HG03159 (cell line): Measurements from ENCODE around the gene COPE.
"Not testable (repeated sequence)": the region's sequence is repeated elsewhere in the genome, so short reads cannot be mapped to it uniquely, and the experiment has no call there.

ENCODE experiments used
- ATAC-seq: cut with Tn5 transposase; IDR thresholded peaks from one replicate; pipeline ENCODE4 v1.9.1; 2021; ENCODE audit warnings: mild to moderate bottlenecking, moderate library complexity; ENCODE audit not compliant: unreplicated experiment

COPE gene

DNA sequence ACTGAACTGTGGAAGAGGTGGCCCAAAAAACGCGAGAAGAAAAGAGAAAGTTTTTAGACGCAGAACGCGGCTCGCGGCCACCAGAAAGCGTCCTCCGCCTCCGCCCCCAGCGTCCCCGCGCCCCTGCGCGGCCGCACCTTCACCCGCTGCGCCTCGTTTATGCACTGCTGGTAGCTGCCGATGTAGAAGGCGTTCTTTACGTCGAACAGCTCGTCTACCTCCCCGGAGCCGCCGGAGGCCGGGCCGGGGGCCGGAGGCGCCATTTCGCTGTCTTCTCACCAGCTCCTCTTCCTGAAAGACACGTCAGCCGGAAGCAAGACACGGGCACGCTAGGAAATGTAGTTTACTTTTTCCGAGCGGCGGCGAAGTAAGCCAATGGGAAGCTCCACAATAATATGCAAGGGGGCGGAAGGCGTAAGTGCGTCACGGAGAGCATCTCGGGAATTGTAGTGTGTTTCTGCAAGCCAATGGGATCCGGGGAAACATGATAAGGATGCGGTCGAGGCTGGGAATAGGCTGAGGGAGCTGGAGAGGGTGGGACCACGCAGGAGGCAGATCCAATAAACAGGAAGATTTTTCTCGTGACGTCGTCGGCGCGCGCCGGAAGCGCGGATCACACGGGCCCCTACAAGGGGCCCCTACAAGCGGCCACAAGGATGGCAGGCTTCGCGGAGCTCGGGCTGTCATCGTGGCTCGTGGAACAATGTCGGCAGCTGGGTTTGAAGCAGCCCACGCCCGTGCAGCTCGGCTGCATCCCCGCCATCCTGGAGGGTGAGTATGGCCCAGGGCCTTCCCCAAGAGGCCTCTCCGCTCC, at the start of gene COPE, which contains the start of gene DDX49:
TSS of gene COPE (minus strand) at position 302 of the 814 bp plus-strand sequence. CDS start at position 263, 39 bp downstream.
TSS of gene DDX49 (plus strand) at position 630 of the 814 bp plus-strand sequence. CDS start at position 657, 27 bp downstream.
- ATAC-seq: peak; percentile 89

DNA sequence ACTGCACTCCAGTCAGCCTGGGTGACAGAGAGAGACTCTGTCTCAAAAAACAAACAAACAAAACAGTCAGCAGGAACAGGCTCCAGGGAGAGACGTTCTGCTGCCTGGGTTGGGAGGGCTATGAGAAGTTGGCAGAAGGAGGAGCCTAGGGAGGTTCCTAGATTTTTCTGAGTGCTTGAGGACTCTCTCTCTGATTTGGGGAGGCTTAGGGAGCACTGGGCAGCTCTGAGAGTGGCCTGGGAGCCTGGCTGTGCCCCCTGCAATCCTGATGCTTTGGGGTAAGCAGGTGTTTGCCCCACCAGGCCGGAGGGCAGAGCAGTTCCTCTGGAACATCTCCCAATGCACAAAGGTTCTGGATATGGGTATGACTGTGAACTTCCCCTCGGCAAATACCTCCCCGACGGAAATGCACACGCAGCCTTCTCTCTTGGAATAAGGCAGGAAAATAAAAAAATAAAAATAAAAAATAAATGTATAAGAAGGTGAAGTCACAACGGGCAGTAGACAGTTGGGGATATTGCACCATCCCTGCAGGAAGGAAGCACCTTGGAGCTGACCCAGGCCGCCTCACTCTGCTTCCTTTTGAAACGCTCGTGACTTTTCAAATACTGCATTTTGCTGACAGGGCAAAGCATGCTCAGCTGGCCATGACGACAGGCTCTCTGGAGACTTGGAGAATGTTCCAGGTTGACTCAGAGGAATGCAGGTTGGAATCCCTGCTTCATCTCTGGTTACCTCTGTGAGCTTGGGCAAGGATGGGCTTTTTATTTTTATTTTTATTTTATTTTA, 48.4 kb upstream of the COPE start:
- ATAC-seq: no peak

DNA sequence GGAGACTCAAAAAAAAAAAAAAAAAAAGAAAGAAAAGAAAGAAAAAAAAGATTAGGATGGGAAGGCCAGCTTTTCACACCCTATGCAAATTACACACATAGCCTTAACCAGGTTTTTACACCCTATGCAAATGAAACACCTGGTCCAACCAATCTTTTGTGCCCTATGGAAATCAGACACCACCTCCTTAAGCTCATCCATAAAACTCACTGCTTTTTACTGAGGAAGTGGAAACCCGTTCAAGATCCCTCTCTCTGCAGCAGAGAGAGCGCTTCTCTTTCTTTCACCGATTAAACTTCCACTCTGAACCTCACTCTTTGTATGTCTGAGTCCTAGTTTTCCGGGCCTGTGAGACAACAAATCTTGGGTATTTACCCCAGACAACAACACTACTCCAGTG, 47.1 kb upstream of the COPE start:
- ATAC-seq: no peak

DNA sequence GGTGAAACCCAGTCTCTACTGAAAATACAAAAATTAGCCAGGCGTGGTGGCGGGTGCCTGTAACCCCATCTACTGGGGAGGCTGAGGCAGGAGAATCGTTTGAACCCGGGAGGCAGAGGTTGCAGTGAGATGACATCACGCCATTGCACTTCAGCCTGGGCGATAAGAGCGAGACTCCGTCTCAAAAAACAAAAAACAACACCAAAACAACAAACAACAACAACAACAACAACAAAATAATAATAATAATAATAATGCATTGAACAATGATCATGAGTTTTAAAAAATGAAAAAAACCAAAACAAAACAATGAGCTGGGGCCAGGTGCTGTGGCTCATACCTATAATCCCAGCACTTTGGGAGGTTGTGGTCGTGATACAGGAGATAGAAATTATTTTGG, 44.9 kb upstream of the COPE start:
- ATAC-seq: no peak

DNA sequence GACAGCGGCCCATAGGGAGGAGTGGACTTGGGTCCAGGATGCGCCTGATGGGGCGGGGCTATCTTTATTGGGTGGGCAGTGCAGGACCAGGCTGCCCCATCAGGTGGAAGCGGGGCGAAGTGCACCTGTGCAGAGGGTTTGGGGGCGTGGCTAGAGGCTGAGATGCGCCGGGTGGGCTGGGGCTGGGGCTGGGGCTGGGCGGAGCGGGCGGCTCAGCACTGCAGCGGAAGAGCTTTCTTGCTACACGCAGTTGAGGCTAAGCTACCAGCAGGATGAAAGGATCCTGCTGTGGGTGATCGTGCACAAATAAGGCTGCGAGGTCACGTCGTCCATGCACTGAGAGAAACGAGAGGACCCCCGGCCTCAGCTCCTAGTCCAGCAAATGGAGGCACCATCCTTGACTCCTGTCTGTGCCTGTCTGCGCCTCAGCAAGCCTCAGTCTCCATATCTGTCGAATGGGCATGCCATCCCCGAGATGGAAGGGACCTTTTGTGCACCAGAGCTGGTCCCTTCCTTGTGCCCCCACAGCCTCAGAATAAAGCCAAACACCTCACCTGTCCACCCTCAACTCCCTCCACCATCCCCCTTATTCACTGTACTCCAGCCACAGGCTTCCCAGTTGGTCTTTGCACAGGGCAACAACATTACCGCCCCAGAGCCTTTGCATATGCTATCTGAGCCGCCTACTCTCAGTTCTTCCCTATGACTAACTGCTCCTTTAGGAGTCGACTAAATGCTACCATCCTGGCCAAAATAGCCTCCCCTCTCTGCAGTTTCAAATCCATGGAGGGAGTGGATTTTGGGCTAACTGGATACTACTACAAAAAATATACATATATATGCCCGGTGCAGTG, 42.8 kb upstream of the COPE start:
- no peak for ATAC-seq

DNA sequence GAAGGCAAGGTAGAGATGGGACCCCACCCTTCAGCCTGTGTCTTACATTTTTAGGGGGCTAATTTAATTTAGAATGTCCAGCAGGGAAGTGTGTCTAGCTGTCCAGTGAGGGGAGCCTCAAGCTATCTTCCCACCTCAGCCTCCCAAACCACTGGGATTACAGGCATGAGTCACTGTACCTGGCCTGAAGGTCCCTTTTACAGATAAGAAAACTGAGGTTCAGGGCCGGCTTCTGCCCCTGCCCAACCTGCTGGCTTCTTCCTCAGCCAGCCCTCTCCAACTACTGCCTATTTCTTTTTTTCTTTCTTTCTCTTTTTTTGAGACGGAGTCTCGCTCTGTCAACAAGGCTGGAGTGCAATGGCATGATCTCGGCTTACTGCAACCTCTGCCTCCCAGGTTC, 41.2 kb upstream of the COPE start:
- ATAC-seq: no peak

DNA sequence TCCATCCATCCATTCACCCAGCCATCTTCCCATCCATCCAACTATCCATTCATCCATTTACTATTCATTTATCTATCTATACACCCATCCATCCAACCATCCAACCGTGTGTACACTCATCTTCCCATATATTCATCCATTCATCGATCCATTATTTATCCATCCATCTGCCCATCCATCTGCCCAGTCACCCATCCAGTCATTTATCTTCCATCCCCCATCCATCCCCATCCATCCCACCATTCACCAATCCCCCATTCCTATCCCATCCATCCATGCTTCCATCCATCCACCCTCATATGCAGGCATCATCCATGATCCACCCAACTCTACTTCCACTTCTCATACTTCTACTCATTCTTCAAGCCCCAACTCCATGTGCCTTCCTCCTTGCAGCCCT, 35.9 kb upstream of the COPE start:
- ATAC-seq: no peak

DNA sequence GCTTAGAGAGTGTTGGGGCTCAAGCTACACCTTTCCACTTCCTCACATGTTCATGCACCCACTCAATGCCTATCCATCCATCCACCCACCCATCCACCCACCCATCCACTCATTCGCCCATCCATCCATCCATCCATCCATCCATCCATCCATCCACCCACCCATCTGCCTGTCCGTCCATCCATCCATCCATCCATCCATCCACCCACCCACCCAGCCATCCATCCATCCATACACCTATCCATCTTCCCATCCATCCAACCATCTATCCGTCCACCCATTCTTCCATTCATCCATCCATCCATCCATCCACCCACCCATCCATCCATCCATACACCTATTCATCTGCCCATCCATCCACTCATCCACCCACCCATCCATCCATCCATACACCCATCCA, 34.9 kb upstream of the COPE start:
- ATAC-seq: no peak

DNA sequence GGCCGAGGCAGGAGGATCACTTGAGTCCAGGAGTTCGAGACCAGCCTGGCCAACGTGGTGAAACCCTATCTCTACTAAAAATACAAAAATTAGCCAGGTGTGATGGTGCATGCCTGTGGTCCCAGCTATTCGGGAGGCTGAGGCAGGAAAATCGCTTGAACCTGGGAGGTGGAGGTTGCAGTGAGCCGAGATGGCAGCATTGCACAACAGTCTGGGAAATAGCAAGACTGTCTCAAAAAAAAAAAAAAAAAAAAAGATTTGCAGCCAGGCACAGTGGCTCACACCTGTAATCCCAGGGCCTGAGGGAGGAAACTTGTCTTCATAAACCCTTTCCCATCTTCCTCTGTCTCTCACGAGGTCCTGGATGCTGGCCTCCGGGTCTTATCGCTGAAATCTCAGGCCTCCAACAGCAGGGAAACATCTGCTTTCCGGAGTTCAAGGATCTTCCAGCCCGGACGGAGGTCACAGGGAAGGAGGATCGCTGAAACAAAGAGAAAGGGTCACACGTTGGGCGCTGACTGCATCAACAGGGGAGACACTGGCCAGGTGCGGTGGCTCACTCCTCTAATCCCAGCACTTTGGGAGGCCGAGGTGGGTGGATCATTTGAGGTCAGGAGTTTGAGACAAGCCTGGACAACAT, 33.3 kb upstream of the COPE start:
- ATAC-seq: not testable (repeated sequence)

DNA sequence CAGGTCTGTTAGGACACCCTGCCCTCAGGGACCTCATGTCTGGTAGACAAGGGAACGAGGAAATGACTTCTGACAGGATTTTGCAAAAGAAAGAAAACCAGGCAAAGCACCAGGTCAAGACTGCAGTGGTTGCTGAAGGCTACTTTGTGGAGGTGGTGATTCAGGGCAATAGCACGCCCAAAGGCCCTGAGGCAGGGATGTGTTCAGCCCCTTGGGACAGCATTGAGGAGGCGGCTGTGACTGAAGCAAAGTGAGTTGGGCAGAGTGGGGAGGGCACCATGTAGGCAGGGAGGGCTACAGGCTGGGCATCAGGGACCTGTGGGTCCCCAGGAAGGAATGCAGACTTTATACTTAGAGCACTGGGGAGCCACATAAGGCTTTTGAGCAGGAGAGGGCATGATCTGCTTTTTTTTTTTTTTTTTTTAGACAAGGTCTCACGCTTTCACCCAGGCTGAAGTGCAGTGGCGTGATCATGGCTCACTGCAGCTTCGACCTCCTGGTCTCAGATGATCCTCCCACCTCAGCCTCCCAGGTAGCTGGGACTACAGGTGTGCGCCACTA, 32.6 kb upstream of the COPE start:
- no peak for ATAC-seq

DNA sequence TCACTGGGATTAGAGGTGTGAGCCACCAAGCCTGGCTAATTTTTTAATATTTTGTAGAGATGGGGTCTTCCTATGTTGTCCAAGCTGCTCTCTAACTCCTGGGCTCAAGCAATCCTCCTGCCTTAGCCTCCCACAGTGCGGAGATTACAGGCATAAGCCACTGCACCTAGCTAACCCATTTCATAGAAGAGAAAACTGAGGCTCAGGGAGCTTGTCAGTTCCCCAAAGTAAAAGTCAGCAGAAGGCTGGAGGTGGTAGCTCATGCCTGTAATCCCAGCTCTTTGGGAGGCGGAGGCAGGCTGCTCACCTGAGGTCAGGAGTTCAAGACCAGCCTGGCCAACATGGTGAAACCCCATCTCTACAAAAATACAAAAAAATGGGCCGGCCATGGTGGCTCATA, 30.7 kb upstream of the COPE start:
- ATAC-seq: no peak

DNA sequence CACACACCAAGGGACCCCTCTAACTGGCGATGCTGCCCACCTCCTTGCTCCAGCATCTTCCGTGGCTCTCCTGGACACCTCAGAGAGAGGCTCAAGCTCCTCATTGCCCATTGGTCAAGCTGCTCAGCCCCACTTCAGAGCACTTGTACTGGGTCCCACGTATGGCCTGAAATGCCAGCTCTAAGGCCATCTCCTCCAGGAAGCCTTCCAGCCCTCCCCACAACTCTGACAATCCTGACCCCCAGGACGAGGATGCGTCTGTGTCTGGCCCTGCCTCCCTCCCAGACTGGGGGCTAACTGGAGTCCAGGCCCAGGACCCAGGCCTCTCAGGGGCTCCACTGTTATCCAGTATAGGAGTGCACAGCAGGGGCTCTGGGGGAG, 29.8 kb upstream of the COPE start:
- no peak for ATAC-seq

DNA sequence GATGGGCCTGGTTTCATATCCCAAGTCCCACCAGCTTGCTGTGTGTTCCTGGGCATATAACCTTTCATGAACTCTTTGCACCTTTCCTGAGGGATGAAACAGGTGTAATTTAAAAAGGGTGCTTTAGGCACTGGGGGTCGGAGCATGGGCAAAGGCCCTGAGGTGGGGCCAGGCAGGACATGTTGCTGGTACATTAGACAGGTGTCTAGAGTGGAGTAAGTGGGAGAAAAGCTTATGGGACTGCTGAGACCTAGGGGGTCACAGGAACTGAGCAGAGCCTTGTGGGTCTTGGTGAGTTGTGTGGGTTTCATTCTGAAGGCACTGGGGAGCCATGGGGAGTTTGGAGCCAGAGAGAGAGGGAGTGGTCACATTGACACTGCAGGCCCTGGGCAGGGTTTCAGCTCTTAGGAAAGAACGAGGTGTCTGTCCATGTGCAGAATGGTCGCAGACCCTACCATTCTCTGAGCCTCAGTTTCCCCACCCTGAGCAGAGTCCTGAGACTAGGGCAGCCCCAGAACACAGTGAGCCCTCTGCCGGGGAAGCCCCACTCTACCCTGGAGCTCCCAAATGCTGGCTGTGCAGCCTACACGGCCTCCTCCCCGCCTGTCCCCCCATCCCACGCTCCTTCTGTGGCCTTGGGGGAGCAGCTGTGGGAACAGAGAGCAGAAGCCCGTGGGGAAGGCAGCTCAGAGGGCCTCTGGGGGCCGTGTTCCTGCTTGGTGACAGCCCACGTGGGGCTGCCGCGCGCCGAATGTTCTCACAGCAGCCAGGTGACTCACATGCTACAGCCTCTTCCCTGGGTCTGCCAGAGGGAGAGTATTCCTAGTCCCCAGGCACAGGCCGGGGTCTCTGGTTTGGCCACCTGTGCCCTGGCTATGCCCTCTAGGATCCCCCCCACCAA, 29.1 kb upstream of the COPE start:
- ATAC-seq: no peak

DNA sequence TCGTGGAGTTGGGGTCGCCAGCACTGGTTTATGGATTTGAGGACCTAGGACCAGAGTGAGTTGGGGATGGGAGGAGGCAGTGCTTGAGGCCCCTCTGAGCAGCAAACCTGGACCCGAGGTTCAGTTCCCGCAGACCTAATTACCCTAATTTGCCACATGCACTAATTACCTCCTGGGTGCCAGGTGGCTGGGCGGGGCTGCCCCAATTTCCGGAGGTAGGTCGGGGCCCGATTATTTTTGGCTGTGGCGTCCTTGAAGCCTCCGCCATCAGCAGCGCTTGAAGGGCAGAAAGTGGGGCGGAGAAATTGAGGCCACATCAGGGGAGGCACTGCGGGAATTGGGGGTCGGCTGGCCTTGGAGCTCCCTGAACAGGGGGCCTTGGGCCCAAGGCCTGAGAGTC, 27.7 kb upstream of the COPE start:
- ATAC-seq: no peak

DNA sequence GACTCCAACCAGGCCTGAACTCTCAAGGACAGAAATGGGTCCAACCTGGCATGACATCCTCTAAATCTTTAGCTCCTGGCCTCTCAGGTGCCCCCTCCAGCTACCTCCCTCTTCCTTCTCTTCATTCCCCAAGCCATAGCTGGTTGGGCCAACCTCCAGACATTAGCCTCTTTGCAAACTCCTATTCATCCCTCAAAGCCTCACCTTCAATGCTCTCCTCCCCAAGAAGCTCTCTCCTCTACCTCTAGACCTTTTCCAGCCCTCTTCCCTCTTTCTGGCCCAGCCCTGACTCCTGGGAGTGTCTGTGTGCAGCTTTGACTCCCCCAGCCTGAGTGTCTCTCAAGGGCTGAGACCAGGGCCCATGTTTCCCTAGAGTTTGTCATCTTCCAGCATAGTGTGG, 27.1 kb upstream of the COPE start:
- ATAC-seq: no peak

DNA sequence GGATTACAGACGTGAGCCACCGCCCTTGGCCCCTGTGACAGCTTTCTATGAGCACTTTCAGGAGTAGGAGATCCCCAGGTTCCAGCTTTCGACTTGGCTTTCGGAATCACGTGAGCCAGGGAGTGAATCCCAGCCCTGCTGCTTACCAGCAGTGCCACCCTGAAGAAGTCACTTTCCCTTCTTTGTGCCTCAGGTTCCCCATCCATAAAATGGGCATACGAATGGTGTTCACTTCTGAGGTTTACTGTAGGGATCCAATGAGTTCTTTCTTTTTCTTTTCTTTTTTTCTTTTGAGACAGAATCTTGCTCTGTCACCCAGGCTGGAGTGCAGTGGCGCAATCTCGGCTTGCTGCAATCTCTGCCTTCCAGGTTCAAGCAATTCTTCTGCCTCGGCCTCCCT, 26.1 kb upstream of the COPE start:
- ATAC-seq: no peak

DNA sequence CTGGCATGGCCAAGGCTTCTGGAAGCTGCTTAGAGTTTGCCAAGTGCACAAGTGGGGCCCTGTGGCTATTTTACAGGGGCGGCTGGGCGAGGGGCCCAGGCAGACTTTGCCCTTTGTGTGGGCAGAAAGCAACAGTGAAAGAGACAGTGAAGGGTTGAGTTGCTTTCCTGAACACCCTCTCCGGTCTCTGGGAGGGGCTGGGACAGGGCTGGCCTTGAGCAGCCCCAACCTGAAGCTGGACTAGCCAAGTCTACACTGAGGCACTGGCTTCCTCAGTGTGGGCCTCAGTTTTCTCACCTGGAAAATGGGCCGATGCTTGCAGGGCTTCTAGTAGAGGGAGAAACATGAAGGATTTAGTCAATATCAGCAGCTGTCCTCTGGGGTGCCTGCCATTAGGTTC, 24.3 kb upstream of the COPE start:
- ATAC-seq: no peak

DNA sequence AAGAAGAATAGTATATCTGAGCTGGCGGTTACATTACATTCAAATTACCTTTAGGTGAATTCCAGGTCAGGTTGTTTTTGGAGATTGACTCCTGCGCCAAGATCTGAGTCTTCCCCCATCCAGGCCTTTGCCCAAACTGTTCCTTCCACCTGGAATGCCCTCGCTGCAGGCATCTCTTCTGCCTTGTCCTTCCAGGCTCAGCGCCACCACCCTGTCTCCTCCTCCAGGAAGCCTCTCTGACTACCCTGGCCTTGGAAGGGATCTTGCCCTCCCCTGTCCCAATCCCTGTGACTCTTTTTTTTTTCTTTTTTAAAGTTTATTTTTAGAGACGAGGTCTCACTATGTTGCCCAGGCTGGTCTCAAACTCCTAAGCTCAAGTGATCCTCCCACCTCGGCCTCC, 23.5 kb upstream of the COPE start:
- ATAC-seq: no peak

DNA sequence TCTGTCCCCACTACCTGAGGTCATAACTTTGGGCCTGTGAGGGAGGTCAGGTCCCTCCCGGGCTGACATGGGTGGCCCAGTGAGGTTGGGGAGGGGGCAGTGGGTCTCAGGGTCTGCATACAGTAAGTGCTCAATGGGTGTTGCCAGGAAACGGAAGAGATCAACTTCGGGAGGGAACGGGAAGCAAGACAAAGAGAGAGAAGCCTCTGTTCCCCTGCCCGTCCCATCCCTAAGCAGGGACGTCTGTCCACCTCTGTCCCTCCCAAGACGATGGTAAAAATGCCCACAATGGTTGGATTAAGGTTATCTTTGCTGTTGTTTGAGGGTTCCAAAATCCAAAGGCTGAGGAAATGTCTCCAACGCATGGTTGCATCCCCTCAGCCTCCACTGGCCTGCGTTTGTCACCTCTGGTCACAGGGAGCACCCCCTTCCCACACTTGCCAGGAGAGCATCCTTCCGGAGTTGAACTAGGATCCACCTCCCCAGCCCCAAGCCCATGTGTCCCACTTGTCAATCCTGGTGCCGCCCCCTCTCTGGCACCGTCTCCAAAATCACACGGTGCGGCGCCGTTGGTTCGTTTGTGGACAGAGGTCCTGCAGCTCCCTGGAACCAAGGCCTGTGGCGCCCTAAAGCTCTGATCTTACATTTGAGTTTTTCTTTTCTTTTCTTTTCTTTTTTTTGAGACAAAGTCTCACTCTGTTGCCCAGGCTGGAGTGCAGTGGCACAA, 22.6 kb upstream of the COPE start:
- ATAC-seq: no peak
